IPS-20b (cell line): ENCODE data around the gene JUNB.

Experiments used
- H3K27ac ChIP-seq: one replicate; pipeline ENCODE4 v1.5.1; 2013; ENCODE audit warnings: low read length
- H3K27me3 ChIP-seq: 2 replicates; pipeline ENCODE4 v1.6.1; 2013; ENCODE audit warnings: mild to moderate bottlenecking, low read length, inconsistent platforms; ENCODE audit not compliant: insufficient read depth
- H3K36me3 ChIP-seq: 2 replicates; pipeline ENCODE4 v1.6.1; 2013; ENCODE audit warnings: low read depth, mild to moderate bottlenecking, inconsistent platforms, low read length, moderate library complexity; ENCODE audit not compliant: insufficient read depth
- H3K4me1 ChIP-seq: 2 replicates; pipeline ENCODE4 v1.6.1; 2013; ENCODE audit warnings: mild to moderate bottlenecking, control low read depth, inconsistent platforms, low read length, moderate library complexity; ENCODE audit not compliant: insufficient read depth
- H3K4me3 ChIP-seq: 2 replicates; pipeline ENCODE4 v1.5.1; 2013; ENCODE audit warnings: mild to moderate bottlenecking, low read length, inconsistent platforms
- H3K9ac ChIP-seq: 2 replicates; pipeline ENCODE4 v1.6.1; 2013; ENCODE audit warnings: low read depth, mild to moderate bottlenecking, inconsistent platforms, low read length, moderate library complexity
- H3K9me3 ChIP-seq: 2 replicates; pipeline ENCODE4 v1.6.1; 2013; ENCODE audit warnings: mild to moderate bottlenecking, low read depth, low read length, inconsistent platforms; ENCODE audit not compliant: insufficient read depth

Gene JUNB

GRCh38 chr19:12841094-12841493 lies 49.8 kb downstream of the JUNB start:
- Histone ChIP-seq H3K36me3 (no peaks in the 10 kb centered on the region), H3K27ac (peak overlapping the region; percentile 47), H3K9ac (peak overlapping the region; percentile 63; the same call in 1 of the 2 replicates), H3K4me3 (peak overlapping the region; percentile 69; the same call in 1 of the 2 replicates), H3K27me3 (peaks cover 29% of the 10 kb centered on the region), H3K4me1 (peaks cover 9% of the 10 kb centered on the region), H3K9me3 (no peaks in the 10 kb centered on the region)

- Histone ChIP-seq H3K36me3 (no peaks in the 10 kb centered on the region), H3K9ac (no peak overlapping the region), H3K9me3 (no peaks in the 10 kb centered on the region), H3K4me3 (no peak overlapping the region), H3K27ac (no peak overlapping the region), H3K27me3 (peaks cover 24% of the 10 kb centered on the region), H3K4me1 (peaks cover 9% of the 10 kb centered on the region)
These were observed 51.2 kb downstream of the JUNB start for GRCh38 chr19:12842511-12842910.
